HG02642 (cell line): ENCODE data around the gene MTA3.
"Not testable (repeated sequence)": the region's sequence is repeated elsewhere in the genome, so short reads cannot be mapped to it uniquely, and the experiment has no call there.

Experiments used
- ATAC-seq: cut with Tn5 transposase; IDR thresholded peaks from one replicate; pipeline ENCODE4 v1.9.1; 2021; ENCODE audit warnings: mild to moderate bottlenecking; ENCODE audit not compliant: unreplicated experiment, poor library complexity

MTA3 gene

GRCh38 chr2:42566837-42567321 lies 1.6 kb upstream of the MTA3 start:
- peak; percentile 57 for ATAC-seq

- ATAC-seq: no peak
Measured at GRCh38 chr2:42567364-42567763, 1.1 kb upstream of the MTA3 start.

GRCh38 chr2:42567806-42568400 lies 529 bp upstream of the MTA3 start:
- peak; percentile 78 for ATAC-seq

GRCh38 chr2:42569116-42569711 lies 782 bp downstream of the MTA3 start:
- ATAC-seq: peak; percentile 6

DNA sequence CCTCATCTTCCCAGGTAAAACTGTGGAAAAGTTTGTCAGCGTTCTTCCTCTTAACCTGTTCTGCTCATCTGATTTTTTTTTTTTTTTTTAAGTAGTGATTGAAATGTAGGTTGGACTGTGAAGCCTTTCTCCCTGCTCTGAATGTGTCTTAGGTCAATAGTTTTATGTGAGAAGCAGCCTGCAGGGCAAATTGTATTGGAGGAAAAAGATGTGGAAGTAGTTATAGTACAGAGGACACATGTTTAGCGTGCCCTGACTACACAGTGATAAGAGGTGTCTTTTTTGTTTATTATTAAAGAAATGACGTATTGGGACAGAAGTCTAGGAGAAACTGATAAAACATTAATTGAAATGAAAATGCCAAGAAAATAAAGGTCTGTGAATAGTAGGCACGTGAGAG lies 1.5 kb downstream of the MTA3 start:
- no peak for ATAC-seq

DNA sequence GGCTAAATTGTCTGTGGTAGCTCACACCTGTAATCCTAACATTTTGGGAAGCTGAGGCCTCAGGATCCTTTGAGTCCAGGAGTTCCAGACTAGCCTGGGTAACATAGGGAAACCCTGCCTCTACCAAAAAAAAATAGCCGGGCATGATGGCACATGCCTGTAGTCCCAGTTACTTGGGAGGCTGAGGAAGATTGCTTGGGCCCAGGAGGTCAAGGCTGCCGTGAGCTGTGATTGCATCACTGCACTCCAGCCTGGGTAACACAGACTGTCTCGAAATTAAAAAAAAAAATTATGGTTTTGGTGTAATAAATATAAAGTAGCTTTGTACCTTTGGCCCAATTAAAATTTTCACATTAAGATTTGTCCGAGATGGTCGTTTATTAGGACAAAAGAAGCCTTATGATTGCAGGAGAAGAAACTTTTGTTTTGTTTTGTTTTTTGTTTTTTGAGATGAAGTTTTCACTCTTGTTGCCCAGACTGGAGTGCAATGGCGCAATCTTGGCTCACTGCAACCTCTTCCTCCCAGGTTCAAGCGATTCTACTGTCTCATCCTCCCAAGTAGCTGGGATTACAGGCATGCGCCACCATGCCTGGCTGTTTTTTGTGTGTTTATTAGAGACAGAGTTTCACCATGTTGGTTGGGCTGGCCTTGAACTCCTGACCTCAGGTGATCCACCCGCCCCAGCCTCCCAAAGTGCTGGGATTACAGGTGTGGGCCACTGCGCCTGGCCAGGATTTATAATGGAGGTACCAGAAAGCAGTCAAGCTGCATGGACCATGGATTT lies 4.1 kb downstream of the MTA3 start:
- no peak for ATAC-seq

GRCh38 chr2:42573256-42573655 lies 4.8 kb downstream of the MTA3 start:
- no peak for ATAC-seq

DNA sequence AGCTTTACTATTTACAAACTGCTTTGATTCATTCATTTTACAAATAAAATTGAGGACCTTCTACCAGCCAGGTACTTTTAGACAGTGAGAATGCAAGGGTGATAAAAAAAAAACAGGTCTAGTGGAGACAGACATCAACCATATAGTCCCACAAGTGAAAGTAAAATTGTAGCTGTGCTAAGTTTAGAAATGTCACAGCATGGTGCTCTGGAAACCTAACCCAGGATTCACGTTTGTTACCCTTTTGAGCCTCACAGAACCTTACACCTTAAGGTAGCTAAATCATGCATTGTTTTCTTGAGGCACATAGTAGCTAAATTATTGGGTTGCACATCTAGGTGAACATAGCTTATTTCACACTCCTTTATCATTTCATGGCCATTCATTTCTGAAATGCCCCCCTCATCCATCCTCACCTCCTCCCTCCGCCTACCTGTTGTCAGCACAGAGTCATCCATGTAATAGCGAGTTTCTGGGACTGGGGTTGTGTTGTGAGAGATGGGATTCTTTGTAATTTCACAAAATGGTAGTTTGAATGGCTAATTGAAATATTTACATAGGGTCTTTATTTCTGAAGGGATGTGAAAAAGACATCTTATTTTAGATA lies 7.1 kb downstream of the MTA3 start:
- ATAC-seq: peak; percentile 61

GRCh38 chr2:42578621-42579020 lies 10.2 kb downstream of the MTA3 start:
- no peak for ATAC-seq

GRCh38 chr2:42581257-42581656 lies 12.8 kb downstream of the MTA3 start:
- ATAC-seq: no peak

DNA sequence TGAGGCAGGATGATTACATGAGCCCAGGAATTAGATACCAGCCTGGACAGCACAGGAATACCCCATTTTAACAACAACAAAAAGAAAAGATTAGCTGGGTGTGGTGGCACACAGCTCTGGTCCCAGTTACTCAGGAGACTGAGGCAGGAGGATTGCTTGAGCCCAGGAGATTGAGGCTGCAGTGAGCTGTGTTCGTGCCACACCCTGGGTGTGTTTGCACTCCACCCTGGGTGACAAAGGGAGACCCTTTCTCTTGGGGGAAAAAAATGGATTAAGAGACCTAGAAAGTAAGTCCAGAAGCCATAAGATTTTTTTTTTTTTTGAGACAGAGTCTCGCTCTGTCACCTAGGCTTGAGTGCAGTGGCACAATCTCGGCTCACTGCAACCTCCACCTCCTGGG lies 16.2 kb downstream of the MTA3 start:
- not testable (repeated sequence) for ATAC-seq

GRCh38 chr2:42585779-42586178 lies 17.3 kb downstream of the MTA3 start:
- ATAC-seq: no peak

DNA sequence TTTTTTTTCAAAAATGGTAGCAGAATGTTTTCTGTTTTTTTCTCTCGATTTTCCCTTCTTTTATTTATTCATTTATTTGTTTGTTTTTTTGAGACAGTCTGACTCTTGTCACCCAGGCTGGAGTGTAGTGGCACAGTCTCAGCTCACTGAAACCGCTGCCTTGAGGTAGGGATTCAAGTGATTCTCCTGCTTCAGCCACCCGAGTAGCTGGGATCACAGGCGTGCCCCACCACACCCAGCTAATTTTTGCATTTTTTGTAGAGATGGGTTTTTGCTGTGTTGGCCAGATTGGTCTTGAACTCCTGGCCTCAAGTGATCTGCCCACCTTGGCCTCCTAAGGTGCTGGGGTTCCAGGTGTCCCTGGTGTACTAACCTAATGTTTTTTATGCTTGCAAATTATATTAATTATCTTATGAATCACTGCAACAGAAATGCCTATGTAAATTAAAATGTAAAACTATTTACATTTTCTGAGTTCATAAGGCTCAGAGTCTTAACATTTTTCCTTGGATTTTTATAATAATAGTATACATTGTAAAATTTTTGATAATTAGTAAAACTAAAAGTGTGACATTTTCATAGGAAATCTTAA lies 19.2 kb downstream of the MTA3 start:
- ATAC-seq: no peak

DNA sequence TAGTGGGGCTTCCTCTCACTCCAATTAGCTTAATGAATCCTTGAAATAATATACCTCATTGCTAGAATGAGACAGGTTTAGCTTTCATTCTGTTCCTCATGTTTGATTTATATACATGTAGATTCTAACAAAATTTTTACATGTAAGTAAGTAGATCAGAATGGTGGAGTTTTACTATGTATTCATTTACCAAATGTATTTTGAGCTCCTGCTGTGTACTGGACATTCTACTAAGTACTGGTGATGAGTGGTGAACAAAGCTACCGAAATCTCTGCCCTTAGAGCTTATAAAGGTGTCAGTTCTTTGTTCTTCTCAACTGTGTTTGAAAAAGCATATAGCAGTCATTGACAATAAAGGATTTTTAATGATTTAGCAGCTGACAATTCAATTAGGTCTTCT lies 19.7 kb downstream of the MTA3 start:
- no peak for ATAC-seq

DNA sequence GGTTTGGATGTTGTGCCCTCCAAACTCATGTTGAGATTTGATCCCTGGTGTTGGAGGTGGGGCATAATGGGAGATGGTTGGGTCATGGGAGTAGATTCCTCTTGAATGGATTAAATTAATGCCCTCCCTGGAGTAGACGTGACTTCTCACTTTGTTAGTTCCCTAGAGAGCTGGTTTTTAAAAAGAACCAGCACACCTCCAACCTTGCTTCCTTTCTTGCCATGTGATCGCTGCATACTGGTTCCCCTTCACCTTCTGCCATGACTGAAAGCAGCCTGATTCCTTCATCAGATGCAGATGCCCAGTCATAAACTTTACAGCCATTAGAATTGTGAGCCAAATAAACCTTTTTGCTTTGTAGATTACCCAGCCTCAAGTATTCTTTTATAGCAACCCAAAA lies 21.7 kb downstream of the MTA3 start:
- no peak for ATAC-seq

GRCh38 chr2:42593282-42593681 lies 24.9 kb downstream of the MTA3 start:
- no peak for ATAC-seq

DNA sequence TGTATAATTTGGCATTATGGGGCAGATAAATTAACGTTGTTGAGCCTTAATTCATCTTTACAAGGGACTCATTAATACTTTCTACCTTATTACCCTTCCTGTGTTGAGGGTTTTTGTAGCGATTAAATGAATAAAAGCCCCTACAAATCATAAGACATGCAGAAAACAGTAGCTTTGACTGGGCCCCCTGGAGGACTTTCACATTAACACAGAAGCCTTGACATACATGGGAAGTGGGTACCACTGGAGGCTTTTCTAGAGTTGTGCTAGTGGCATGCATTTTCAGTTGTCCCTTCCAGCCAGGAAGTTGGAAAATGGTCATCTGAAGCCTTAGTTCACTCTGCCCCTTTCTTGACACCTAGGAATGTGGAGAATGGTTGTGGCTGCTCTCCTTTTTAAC lies 30.2 kb downstream of the MTA3 start:
- no peak for ATAC-seq

DNA sequence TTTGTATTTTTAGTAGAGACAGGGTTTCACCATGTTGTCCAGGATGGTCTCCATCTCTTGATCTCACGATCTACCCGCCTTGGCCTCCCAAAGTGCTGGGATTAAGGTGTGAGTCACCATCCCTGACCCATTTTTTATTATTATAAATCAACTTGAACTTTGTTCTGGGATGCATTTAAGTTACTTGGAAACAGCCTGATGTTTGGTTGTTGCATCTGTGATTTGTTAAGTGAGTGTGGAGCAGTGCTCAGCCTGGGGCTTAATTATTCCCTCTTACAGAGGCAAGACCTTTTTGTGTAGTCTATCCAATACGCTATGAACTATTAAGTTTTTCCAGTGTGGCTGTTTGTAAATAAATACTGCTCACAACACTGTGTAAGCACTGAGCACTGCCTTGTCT lies 32.6 kb downstream of the MTA3 start:
- ATAC-seq: no peak

DNA sequence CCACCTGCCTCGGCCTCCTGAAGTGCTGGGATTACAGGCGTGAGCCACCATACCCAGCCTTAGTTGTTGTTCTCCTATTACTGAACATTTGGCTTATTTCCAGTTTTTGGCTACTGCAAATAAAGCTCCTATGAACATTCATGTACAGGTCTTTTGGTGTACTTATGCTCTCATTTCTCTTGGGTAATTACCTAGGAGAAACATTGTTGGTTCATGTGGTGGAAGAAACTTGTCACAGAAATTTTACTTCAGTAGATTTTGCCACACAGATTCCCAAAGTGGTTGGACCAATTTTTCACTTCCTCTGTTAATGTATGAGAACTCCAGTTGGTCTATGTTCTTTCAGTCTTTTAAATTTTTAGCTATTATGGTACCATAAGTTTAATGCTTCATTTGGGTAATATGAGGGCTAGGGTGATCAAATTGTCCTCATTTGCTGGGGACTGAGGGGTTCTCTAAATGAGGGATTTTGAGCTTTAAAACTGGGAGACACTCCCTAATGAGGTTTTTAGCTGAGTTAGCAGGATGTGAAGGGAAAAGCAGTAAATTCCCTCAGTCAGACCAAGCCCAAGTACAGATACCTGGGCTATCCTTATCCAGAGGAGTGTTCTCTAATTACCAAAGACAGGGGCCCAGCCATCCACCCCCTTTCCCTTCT lies 33.9 kb downstream of the MTA3 start:
- peak; percentile 42 for ATAC-seq

DNA sequence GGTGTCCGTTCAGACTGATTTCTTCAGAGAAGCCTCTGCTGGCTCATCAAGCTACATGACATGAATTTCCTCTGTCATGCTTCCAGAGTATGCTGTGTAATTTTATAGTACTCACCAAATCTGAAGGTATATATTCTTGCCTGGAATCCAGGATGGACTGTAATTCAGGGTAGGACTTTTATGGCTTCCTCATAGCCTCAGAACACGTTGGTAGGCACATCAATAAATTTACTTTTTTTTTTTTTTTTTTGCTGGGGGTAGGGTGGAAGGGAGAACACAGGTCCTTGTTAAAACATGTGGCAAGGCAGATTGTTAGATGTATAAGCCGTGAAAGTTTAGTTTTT lies 34.4 kb downstream of the MTA3 start:
- ATAC-seq: no peak
